ENCODE results near the gene PCLAF. TPM values are rescaled to one million over a fixed set of nuclear protein-coding genes. Genes with fewer than 3 reads are reported as not detected.
"Not testable (repeated sequence)": the region's sequence is repeated elsewhere in the genome, so short reads cannot be mapped to it uniquely, and the experiment has no call there.

Gene PCLAF
- total RNA-seq, 2 donors from 2014 or later = 0.76 to 0.85 TPM

- H3K27ac Mint-ChIP-seq; H3K4me3 Mint-ChIP-seq; H3K9me3 ChIP-seq (ENCODE audit: control insufficient read depth, low read length, poor library complexity, severe bottlenecking); H3K27me3 Mint-ChIP-seq; ATAC-seq; H3K36me3 Mint-ChIP-seq (ENCODE audit: low read depth); DNase-seq: not testable (repeated sequence)
- peaks cover 16% of the 10 kb centered on the region for H3K4me1 Mint-ChIP-seq
Observed at GRCh38 chr15:64331668-64332067, 49.6 kb downstream of the PCLAF start.

- H3K27ac Mint-ChIP-seq; H3K4me3 Mint-ChIP-seq; DNase-seq; H3K36me3 Mint-ChIP-seq (ENCODE audit: low read depth); ATAC-seq; H3K9me3 ChIP-seq (ENCODE audit: control insufficient read depth, low read length, poor library complexity, severe bottlenecking); H3K27me3 Mint-ChIP-seq; H3K4me1 Mint-ChIP-seq: not testable (repeated sequence)
Observed at GRCh38 chr15:64326975-64327374, 54.3 kb downstream of the PCLAF start.

- ATAC-seq; H3K4me3 Mint-ChIP-seq; H3K4me1 Mint-ChIP-seq; DNase-seq; H3K27ac Mint-ChIP-seq; H3K9me3 ChIP-seq (ENCODE audit: control insufficient read depth, low read length, poor library complexity, severe bottlenecking); H3K36me3 Mint-ChIP-seq (ENCODE audit: low read depth); H3K27me3 Mint-ChIP-seq: not testable (repeated sequence)
Observed at GRCh38 chr15:64326458-64326857, 54.8 kb downstream of the PCLAF start.

- DNase-seq = no peak
- Mint-ChIP-seq H3K36me3 (ENCODE audit: low read depth) (no peaks in the 10 kb centered on the region), H3K4me3 (no peak overlapping the region), H3K27me3 (no peaks in the 10 kb centered on the region), H3K4me1 (peaks cover 9% of the 10 kb centered on the region), H3K27ac (no peak overlapping the region)
- ATAC-seq = no peak
- no peaks in the 10 kb centered on the region for H3K9me3 ChIP-seq (ENCODE audit: control insufficient read depth, low read length, poor library complexity, severe bottlenecking)
Observed at GRCh38 chr15:64324165-64324877, 56.9 kb downstream of the PCLAF start.

GRCh38 chr15:64315216-64315615, 66.0 kb downstream of the PCLAF start:
- Mint-ChIP-seq H3K36me3 (ENCODE audit: low read depth) (no peaks in the 10 kb centered on the region), H3K4me3 (no peak overlapping the region), H3K27ac (no peak overlapping the region), H3K27me3 (no peaks in the 10 kb centered on the region), H3K4me1 (peaks cover 15% of the 10 kb centered on the region)
- H3K9me3 ChIP-seq (ENCODE audit: control insufficient read depth, low read length, poor library complexity, severe bottlenecking) = no peaks in the 10 kb centered on the region
- DNase-seq (no peak), ATAC-seq (no peak)

- Mint-ChIP-seq H3K27me3 (no peaks in the 10 kb centered on the region), H3K27ac (no peak overlapping the region), H3K4me3 (no peak overlapping the region), H3K4me1 (peaks cover 14% of the 10 kb centered on the region), H3K36me3 (ENCODE audit: low read depth) (no peaks in the 10 kb centered on the region)
- DNase-seq (no peak), ATAC-seq (no peak)
- no peaks in the 10 kb centered on the region for H3K9me3 ChIP-seq (ENCODE audit: control insufficient read depth, low read length, poor library complexity, severe bottlenecking)
Observed at GRCh38 chr15:64314456-64314855, 66.8 kb downstream of the PCLAF start.

Other genes starting within 250 kb of the PCLAF start
- 1 to 10 TPM in 1 of 2 donors, under 1 TPM in 1; 0.42 to 1.9 TPM for gene SNX22, start 229.7 kb downstream of the PCLAF start, total RNA-seq
- gene PPIB, start 218.4 kb downstream of the PCLAF start, total RNA-seq = 100 to 1,000 TPM; 202 to 208 TPM
- 10 to 100 TPM; 23.2 to 25.5 TPM for gene CSNK1G1, start 25.3 kb downstream of the PCLAF start, total RNA-seq
- gene TRIP4, start 6.4 kb upstream of the PCLAF start, total RNA-seq = 10 to 100 TPM; 14.9 to 17.5 TPM
- gene ZNF609, start 79.1 kb upstream of the PCLAF start, total RNA-seq = 10 to 100 TPM; 37.6 to 43.2 TPM